Lower leg skin (tissue), 3 donors: ENCODE data around the gene KIT.

ENCODE experiments used
- CTCF ChIP-seq, 3 donors: fragments of 450-650 bp; IDR thresholded peaks; one replicate each; pipeline ENCODE4 v1.5.1; 2016; ENCODE audit warnings: antibody characterized with exemption in 3 of 3, mild to moderate bottlenecking in 3 of 3, moderate library complexity in 2 of 3
- POLR2A ChIP-seq, 2 donors: fragments of 450-650 bp; IDR thresholded peaks; one replicate each; pipeline ENCODE4 v1.6.1; 2016 to 2017; ENCODE audit warnings: antibody characterized with exemption in 2 of 2, mild to moderate bottlenecking in 1 of 2, moderate library complexity in 1 of 2

GRCh38 chr4:54620773-54621172 lies 37.0 kb upstream of the KIT start:
- TF ChIP-seq CTCF (IDR thresholded peaks at IDR 0.05) = no peak
- no peak for TF ChIP-seq POLR2A (IDR thresholded peaks at IDR 0.05)
